GM23338 (cell line): Measurements from ENCODE around the gene GNRH2. TPM values are rescaled to one million over a fixed set of nuclear protein-coding genes. Genes with fewer than 3 reads are reported as not detected.

ENCODE experiments used
- ATAC-seq: fragments of 200-7000 bp; cut with Tn5 transposase; 3 replicates; pipeline ENCODE4 v1.9.1; 2020
- DNase-seq: peaks from one replicate; pipeline ENCODE4 v3.0.0-alpha.2; 2015; ENCODE audit warnings: low spot score
- H2AFZ ChIP-seq: fragments of 200-600 bp; sonication (generic); 2 replicates; pipeline ENCODE4 v1.8.0; 2016; ENCODE audit warnings: antibody characterized with exemption, mild to moderate bottlenecking, moderate library complexity
- H3F3A ChIP-seq: fragments of 200-600 bp; sonication (generic); replicated peaks from 2 replicates; pipeline ENCODE4 v1.8.0; 2017; ENCODE audit warnings: antibody characterized with exemption, mixed run types, low read depth
- H3K27ac ChIP-seq: fragments of 200-600 bp; sonication (generic); 2 replicates; pipeline ENCODE4 v1.6.1; 2016; ENCODE audit warnings: low read depth
- H3K27me3 ChIP-seq: fragments of 200-600 bp; sonication (generic); 2 replicates; pipeline ENCODE4 v1.8.0; 2016; ENCODE audit warnings: mild to moderate bottlenecking, mixed run types, moderate library complexity; ENCODE audit not compliant: insufficient read depth
- H3K36me3 ChIP-seq: fragments of 200-600 bp; sonication (generic); 2 replicates; pipeline ENCODE4 v1.8.0; 2016; ENCODE audit warnings: mild to moderate bottlenecking; ENCODE audit not compliant: insufficient read depth
- H3K4me1 ChIP-seq: fragments of 200-600 bp; sonication (generic); 2 replicates; pipeline ENCODE4 v1.8.0; 2016; ENCODE audit warnings: mild to moderate bottlenecking, moderate library complexity; ENCODE audit not compliant: insufficient read depth
- H3K4me2 ChIP-seq: fragments of 200-600 bp; sonication (generic); 2 replicates; pipeline ENCODE4 v1.7.1; 2017; ENCODE audit warnings: mixed run types
- H3K4me3 ChIP-seq: fragments of 200-600 bp; sonication (generic); 2 replicates; pipeline ENCODE4 v1.6.1; 2016; ENCODE audit warnings: mixed run types
- H3K79me2 ChIP-seq: fragments of 200-600 bp; sonication (generic); replicated peaks from 2 replicates; pipeline ENCODE4 v1.8.0; 2017; ENCODE audit warnings: mild to moderate bottlenecking; ENCODE audit not compliant: insufficient read depth
- H3K9me2 ChIP-seq: fragments of 200-600 bp; sonication (generic); 2 replicates; pipeline ENCODE4 v1.8.0; 2017; ENCODE audit not compliant: insufficient read depth
- H4K20me1 ChIP-seq: fragments of 200-600 bp; sonication (generic); replicated peaks from 2 replicates; pipeline ENCODE4 v1.8.0; 2017; ENCODE audit warnings: mild to moderate bottlenecking; ENCODE audit not compliant: insufficient read depth
- H3K27ac Mint-ChIP-seq: 2 replicates; pipeline ENCODE4 v1.8.0; 2020; ENCODE audit warnings: inconsistent platforms, mild to moderate bottlenecking, moderate library complexity, mixed read lengths
- H3K27me3 Mint-ChIP-seq: 3 replicates; pipeline ENCODE4 v1.8.0; 2022; ENCODE audit warnings: low read depth, mild to moderate bottlenecking, moderate library complexity, mixed read lengths, inconsistent platforms; ENCODE audit not compliant: insufficient read depth, poor library complexity
- H3K36me3 Mint-ChIP-seq: 3 replicates; pipeline ENCODE4 v1.8.0; 2021; ENCODE audit warnings: low read depth, mild to moderate bottlenecking, inconsistent platforms, moderate library complexity, mixed read lengths
- H3K4me1 Mint-ChIP-seq: 3 replicates; pipeline ENCODE4 v1.8.0; 2020; ENCODE audit warnings: mild to moderate bottlenecking, inconsistent platforms, mixed read lengths
- H3K4me3 Mint-ChIP-seq: 3 replicates; pipeline ENCODE4 v1.8.0; 2021; ENCODE audit warnings: moderate library complexity, mild to moderate bottlenecking, inconsistent platforms, mixed read lengths
- H3K9me3 Mint-ChIP-seq: 3 replicates; pipeline ENCODE4 v1.8.0; 2020; ENCODE audit warnings: moderate library complexity, mild to moderate bottlenecking, inconsistent platforms, mixed read lengths
- CREB1 ChIP-seq: fragments of 250-450 bp; sonication (Bioruptor Pico); IDR thresholded peaks from 2 replicates; pipeline ENCODE4 v1.5.0; 2020; ENCODE audit warnings: low read depth, mild to moderate bottlenecking, moderate library complexity
- EZH2 ChIP-seq: fragments of 200-600 bp; sonication (generic); IDR thresholded peaks from one replicate; pipeline ENCODE4 v1.8.0; 2017; ENCODE audit warnings: antibody characterized with exemption, mild to moderate bottlenecking, low read depth; ENCODE audit not compliant: unreplicated experiment
- EZH2phosphoT487 ChIP-seq: fragments of 200-600 bp; sonication (generic); IDR thresholded peaks from one replicate; pipeline ENCODE4 v1.8.1; 2018; ENCODE audit warnings: antibody characterized with exemption; ENCODE audit not compliant: unreplicated experiment
- JUNB ChIP-seq: IDR thresholded peaks from one replicate; pipeline ENCODE4 v1.6.1; 2016; ENCODE audit warnings: antibody characterized with exemption; ENCODE audit not compliant: unreplicated experiment
- POLR2AphosphoS5 ChIP-seq: IDR thresholded peaks from 2 replicates; pipeline ENCODE4 v1.6.1; 2016; ENCODE audit warnings: antibody characterized with exemption, low read depth
- ZNF331 ChIP-seq: fragments of 250-450 bp; sonication (Bioruptor Pico); IDR thresholded peaks from 2 replicates; pipeline ENCODE4 v1.5.0; 2020; ENCODE audit warnings: low read depth, mild to moderate bottlenecking, moderate library complexity
- polyA plus RNA-seq: library from polyadenylated mRNA; unstranded; fragments of >200 nt; fragmentation: Nextera tagmentation; extraction: Ambion mirVana; gene quantifications from 2 replicates; pipeline ENCODE4 v1.2.1, GENCODE V29; 2016
- total RNA-seq: library from RNA; depleted of rRNA; stranded (reverse); fragments of >200 nt; shearing (Covaris generic); gene quantifications from 2 replicates; pipeline ENCODE4 v1.2.3, GENCODE V29; 2014
- TF ChIP-seq, protein P1 (sequence below), 2 experiments: fragments of 200-600 bp in 1 of 2; sonication (generic) in 1 of 2; conservative IDR thresholded peaks; 2 replicates each; pipeline versions ENCODE4 v1.5.1 to v1.6.1; 2016 to 2017; ENCODE audit warnings: antibody characterized with exemption in 2 of 2, low read depth in 2 of 2, mild to moderate bottlenecking in 2 of 2, moderate library complexity in 1 of 2
- TF ChIP-seq, protein P2 (sequence below): IDR thresholded peaks from 2 replicates; pipeline ENCODE4 v1.6.1; 2016; ENCODE audit warnings: antibody characterized with exemption
- TF ChIP-seq, protein P3 (sequence below): IDR thresholded peaks from one replicate; pipeline ENCODE4 v1.6.1; 2018; ENCODE audit warnings: antibody characterized with exemption; ENCODE audit not compliant: unreplicated experiment
- TF ChIP-seq, protein P4 (sequence below): fragments of 250-450 bp; sonication (Bioruptor Pico); IDR thresholded peaks from 2 replicates; pipeline ENCODE4 v1.5.0; 2020; ENCODE audit warnings: mild to moderate bottlenecking, moderate library complexity

Gene GNRH2
- total and polyA plus RNA-seq, 2 experiments from 2014 or later = not detected

DNA sequence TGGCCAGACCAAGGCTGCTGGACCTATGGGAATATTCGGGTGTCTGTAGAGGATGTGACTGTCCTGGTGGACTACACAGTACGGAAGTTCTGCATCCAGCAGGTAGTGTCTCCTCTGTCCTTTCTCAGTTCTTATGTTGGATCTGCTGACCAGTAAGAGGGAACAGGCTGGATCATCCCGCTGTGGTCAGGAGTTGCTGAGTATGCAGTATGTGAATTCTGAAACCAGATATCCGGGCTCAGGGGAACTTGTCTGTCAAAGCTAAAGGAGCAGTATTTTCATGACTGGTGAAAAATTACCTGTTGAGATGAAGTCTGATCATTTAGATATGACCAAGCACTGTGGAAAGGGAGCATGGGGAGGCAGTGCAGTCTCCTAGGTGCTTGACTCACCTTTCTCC is 22.1 kb upstream of the GNRH2 start (continued):
- TF ChIP-seq EZH2phosphoT487 = no peak
- TF ChIP-seq JUNB = no peak
- no peak for TF ChIP-seq EZH2
- TF ChIP-seq, protein P1, sequence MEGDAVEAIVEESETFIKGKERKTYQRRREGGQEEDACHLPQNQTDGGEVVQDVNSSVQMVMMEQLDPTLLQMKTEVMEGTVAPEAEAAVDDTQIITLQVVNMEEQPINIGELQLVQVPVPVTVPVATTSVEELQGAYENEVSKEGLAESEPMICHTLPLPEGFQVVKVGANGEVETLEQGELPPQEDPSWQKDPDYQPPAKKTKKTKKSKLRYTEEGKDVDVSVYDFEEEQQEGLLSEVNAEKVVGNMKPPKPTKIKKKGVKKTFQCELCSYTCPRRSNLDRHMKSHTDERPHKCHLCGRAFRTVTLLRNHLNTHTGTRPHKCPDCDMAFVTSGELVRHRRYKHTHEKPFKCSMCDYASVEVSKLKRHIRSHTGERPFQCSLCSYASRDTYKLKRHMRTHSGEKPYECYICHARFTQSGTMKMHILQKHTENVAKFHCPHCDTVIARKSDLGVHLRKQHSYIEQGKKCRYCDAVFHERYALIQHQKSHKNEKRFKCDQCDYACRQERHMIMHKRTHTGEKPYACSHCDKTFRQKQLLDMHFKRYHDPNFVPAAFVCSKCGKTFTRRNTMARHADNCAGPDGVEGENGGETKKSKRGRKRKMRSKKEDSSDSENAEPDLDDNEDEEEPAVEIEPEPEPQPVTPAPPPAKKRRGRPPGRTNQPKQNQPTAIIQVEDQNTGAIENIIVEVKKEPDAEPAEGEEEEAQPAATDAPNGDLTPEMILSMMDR (conservative IDR thresholded peaks at IDR 0.05; ENCODE audit: low read depth in 2 of 2) = no peak
- TF ChIP-seq ZNF331 = no peak

DNA sequence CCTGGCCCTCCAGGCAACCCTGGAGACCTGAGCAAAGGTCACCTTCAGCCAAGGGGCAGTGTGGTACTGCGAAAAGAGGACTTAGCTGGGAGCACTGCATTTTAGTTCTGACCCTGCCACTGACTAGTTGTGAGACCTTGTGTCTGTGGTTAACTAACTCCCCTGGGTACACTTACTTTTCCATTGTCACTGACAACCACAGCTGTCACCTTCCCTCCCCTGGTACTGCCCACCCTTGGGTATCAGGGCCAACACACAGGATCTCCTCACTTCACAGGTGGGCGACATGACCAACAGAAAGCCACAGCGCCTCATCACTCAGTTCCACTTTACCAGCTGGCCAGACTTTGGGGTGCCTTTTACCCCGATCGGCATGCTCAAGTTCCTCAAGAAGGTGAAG is 21.6 kb upstream of the GNRH2 start:
- Histone ChIP-seq H3K79me2 (no peaks in the 10 kb centered on the region), H3K36me3 (peaks cover 24% of the 10 kb centered on the region), H3K4me3 (no peak overlapping the region), H3K27me3 (no peaks in the 10 kb centered on the region), H3K27ac (no peak overlapping the region), H4K20me1 (no peaks in the 10 kb centered on the region), H3K4me2 (no peak overlapping the region), H2AFZ (no peak overlapping the region), H3K4me1 (no peaks in the 10 kb centered on the region), H3F3A (no peaks in the 10 kb centered on the region), H3K9me2 (0 out of 2 replicates have a peak, but pooled peaks cover 5% of the 10 kb centered on the region)
- ATAC-seq (no peak), DNase-seq (no peak)
- Mint-ChIP-seq H3K4me1 (no peaks in the 10 kb centered on the region), H3K27me3 (peaks cover 8% of the 10 kb centered on the region), H3K36me3 (peaks cover 71% of the 10 kb centered on the region), H3K4me3 (no peak overlapping the region), H3K27ac (no peak overlapping the region), H3K9me3 (peaks cover 15% of the 10 kb centered on the region)
- TF ChIP-seq JUNB = no peak
- no peak for TF ChIP-seq ZNF331
- TF ChIP-seq, protein P2, sequence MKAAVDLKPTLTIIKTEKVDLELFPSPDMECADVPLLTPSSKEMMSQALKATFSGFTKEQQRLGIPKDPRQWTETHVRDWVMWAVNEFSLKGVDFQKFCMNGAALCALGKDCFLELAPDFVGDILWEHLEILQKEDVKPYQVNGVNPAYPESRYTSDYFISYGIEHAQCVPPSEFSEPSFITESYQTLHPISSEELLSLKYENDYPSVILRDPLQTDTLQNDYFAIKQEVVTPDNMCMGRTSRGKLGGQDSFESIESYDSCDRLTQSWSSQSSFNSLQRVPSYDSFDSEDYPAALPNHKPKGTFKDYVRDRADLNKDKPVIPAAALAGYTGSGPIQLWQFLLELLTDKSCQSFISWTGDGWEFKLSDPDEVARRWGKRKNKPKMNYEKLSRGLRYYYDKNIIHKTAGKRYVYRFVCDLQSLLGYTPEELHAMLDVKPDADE = no peak
- TF ChIP-seq, protein P3, sequence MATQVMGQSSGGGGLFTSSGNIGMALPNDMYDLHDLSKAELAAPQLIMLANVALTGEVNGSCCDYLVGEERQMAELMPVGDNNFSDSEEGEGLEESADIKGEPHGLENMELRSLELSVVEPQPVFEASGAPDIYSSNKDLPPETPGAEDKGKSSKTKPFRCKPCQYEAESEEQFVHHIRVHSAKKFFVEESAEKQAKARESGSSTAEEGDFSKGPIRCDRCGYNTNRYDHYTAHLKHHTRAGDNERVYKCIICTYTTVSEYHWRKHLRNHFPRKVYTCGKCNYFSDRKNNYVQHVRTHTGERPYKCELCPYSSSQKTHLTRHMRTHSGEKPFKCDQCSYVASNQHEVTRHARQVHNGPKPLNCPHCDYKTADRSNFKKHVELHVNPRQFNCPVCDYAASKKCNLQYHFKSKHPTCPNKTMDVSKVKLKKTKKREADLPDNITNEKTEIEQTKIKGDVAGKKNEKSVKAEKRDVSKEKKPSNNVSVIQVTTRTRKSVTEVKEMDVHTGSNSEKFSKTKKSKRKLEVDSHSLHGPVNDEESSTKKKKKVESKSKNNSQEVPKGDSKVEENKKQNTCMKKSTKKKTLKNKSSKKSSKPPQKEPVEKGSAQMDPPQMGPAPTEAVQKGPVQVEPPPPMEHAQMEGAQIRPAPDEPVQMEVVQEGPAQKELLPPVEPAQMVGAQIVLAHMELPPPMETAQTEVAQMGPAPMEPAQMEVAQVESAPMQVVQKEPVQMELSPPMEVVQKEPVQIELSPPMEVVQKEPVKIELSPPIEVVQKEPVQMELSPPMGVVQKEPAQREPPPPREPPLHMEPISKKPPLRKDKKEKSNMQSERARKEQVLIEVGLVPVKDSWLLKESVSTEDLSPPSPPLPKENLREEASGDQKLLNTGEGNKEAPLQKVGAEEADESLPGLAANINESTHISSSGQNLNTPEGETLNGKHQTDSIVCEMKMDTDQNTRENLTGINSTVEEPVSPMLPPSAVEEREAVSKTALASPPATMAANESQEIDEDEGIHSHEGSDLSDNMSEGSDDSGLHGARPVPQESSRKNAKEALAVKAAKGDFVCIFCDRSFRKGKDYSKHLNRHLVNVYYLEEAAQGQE = no peak
- TF ChIP-seq, protein P4, sequence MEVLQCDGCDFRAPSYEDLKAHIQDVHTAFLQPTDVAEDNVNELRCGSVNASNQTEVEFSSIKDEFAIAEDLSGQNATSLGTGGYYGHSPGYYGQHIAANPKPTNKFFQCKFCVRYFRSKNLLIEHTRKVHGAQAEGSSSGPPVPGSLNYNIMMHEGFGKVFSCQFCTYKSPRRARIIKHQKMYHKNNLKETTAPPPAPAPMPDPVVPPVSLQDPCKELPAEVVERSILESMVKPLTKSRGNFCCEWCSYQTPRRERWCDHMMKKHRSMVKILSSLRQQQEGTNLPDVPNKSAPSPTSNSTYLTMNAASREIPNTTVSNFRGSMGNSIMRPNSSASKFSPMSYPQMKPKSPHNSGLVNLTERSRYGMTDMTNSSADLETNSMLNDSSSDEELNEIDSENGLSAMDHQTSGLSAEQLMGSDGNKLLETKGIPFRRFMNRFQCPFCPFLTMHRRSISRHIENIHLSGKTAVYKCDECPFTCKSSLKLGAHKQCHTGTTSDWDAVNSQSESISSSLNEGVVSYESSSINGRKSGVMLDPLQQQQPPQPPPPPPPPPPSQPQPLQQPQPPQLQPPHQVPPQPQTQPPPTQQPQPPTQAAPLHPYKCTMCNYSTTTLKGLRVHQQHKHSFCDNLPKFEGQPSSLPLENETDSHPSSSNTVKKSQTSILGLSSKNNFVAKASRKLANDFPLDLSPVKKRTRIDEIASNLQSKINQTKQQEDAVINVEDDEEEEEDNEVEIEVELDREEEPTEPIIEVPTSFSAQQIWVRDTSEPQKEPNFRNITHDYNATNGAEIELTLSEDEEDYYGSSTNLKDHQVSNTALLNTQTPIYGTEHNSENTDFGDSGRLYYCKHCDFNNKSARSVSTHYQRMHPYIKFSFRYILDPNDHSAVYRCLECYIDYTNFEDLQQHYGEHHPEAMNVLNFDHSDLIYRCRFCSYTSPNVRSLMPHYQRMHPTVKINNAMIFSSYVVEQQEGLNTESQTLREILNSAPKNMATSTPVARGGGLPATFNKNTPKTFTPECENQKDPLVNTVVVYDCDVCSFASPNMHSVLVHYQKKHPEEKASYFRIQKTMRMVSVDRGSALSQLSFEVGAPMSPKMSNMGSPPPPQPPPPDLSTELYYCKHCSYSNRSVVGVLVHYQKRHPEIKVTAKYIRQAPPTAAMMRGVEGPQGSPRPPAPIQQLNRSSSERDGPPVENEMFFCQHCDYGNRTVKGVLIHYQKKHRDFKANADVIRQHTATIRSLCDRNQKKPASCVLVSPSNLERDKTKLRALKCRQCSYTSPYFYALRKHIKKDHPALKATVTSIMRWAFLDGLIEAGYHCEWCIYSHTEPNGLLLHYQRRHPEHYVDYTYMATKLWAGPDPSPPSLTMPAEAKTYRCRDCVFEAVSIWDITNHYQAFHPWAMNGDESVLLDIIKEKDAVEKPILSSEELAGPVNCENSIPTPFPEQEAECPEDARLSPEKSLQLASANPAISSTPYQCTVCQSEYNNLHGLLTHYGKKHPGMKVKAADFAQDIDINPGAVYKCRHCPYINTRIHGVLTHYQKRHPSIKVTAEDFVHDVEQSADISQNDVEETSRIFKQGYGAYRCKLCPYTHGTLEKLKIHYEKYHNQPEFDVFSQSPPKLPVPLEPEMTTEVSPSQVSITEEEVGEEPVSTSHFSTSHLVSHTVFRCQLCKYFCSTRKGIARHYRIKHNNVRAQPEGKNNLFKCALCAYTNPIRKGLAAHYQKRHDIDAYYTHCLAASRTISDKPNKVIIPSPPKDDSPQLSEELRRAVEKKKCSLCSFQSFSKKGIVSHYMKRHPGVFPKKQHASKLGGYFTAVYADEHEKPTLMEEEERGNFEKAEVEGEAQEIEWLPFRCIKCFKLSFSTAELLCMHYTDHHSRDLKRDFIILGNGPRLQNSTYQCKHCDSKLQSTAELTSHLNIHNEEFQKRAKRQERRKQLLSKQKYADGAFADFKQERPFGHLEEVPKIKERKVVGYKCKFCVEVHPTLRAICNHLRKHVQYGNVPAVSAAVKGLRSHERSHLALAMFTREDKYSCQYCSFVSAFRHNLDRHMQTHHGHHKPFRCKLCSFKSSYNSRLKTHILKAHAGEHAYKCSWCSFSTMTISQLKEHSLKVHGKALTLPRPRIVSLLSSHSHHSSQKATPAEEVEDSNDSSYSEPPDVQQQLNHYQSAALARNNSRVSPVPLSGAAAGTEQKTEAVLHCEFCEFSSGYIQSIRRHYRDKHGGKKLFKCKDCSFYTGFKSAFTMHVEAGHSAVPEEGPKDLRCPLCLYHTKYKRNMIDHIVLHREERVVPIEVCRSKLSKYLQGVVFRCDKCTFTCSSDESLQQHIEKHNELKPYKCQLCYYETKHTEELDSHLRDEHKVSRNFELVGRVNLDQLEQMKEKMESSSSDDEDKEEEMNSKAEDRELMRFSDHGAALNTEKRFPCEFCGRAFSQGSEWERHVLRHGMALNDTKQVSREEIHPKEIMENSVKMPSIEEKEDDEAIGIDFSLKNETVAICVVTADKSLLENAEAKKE (CRISPR knock-in tag) = no peak
- TF ChIP-seq, protein P1 (conservative IDR thresholded peaks at IDR 0.05; ENCODE audit: low read depth in 2 of 2) = no peak
- no peak for TF ChIP-seq CREB1 (CRISPR knock-in tag)
- TF ChIP-seq POLR2AphosphoS5 = no peak
